GM12878 (cell line): ENCODE measurements around the gene SUFU. TPM values are rescaled to one million over a fixed set of nuclear protein-coding genes. Genes with fewer than 3 reads are reported as not detected.

Source experiments
- ATAC-seq: fragments of 200-7000 bp; cut with Tn5 transposase; 3 replicates; pipeline ENCODE4 v1.9.1; 2020; ENCODE audit warnings: mild to moderate bottlenecking, moderate library complexity
- BruUV-seq: library from RNA; stranded (reverse); fragments of 400-500 nt; replicated peaks from 2 replicates; lab custom pipeline; 2021; lab: Mats Ljungman, UMichigan
- CTCF ChIA-PET: fragments of 300-600 bp; sonication (Branson Sonifier 250); formaldehyde crosslinking; extraction: SDS; loops from one replicate; lab custom pipeline; 2021; ENCODE audit warnings: inconsistent platforms; lab: Yijun Ruan, JAX
- POLR2A ChIA-PET: fragments of 350-600 bp; formaldehyde crosslinking; extraction: SDS; loops from one replicate; lab custom pipeline; 2021; ENCODE audit warnings: inconsistent platforms; lab: Charles Lee
- RAD21 ChIA-PET: fragments of 300-600 bp; sonication (Branson Sonifier 250); formaldehyde crosslinking; loops from one replicate; lab custom pipeline; 2023; ENCODE audit warnings: antibody characterized with exemption; ENCODE audit not compliant: unreplicated experiment; lab: Charles Lee
- SMC1A ChIA-PET: fragments of 300-600 bp; sonication (Branson Sonifier 250); formaldehyde crosslinking; loops from one replicate; lab custom pipeline; 2023; ENCODE audit not compliant: unreplicated experiment, uncharacterized antibody; lab: Charles Lee
- DNase-seq: peaks from one replicate; pipeline ENCODE4 v3.0.0-alpha.2; 2011; ENCODE audit warnings: low read depth, low spot score
- FAIRE-seq: peaks from 3 replicates; lab custom pipeline; 2011; peaks lifted over from hg19 to GRCh38; lab: Jason Lieb, UNC
- H2AFZ ChIP-seq: 2 replicates; pipeline ENCODE4 v1.6.0; 2011; ENCODE audit warnings: low read depth, low read length, control low read depth; ENCODE audit not compliant: control insufficient read depth
- H3K27ac ChIP-seq: 2 replicates; pipeline ENCODE4 v1.5.1; 2011; ENCODE audit warnings: control low read depth; ENCODE audit not compliant: control insufficient read depth, insufficient read depth
- H3K27me3 ChIP-seq, 2 experiments: replicated peaks in 1 of 2; 2 replicates each; pipeline versions ENCODE4 v1.6.0 to v1.6.1; 2011; ENCODE audit warnings: low read length in 1 of 2; ENCODE audit not compliant: control insufficient read depth in 2 of 2, insufficient read depth in 2 of 2
- H3K36me3 ChIP-seq, 2 experiments: 2 replicates each; pipeline ENCODE4 v1.5.1; 2011; ENCODE audit warnings: low read length in 1 of 2; ENCODE audit not compliant: control insufficient read depth in 2 of 2, insufficient read depth in 2 of 2
- H3K4me1 ChIP-seq: 2 replicates; pipeline ENCODE4 v1.6.1; 2011; ENCODE audit warnings: mild to moderate bottlenecking, low read length, moderate library complexity, mixed read lengths; ENCODE audit not compliant: control insufficient read depth, insufficient read depth
- H3K4me2 ChIP-seq: 2 replicates; pipeline ENCODE4 v1.6.0; 2011; ENCODE audit warnings: control low read depth; ENCODE audit not compliant: control insufficient read depth, insufficient read depth
- H3K4me3 ChIP-seq: fragments of 200-600 bp; sonication (generic); 2 replicates; pipeline ENCODE4 v1.5.1; 2016
- H3K79me2 ChIP-seq: 2 replicates; pipeline ENCODE4 v1.6.0; 2011; ENCODE audit warnings: low read length; ENCODE audit not compliant: control insufficient read depth, insufficient read depth
- H3K9ac ChIP-seq: 2 replicates; pipeline ENCODE4 v1.8.0; 2011; ENCODE audit warnings: low read length, control low read depth, mixed read lengths; ENCODE audit not compliant: control insufficient read depth, insufficient read depth
- H3K9me3 ChIP-seq: replicated peaks from 3 replicates; pipeline ENCODE4 v1.5.1; 2011; ENCODE audit warnings: mild to moderate bottlenecking, low read length; ENCODE audit not compliant: control insufficient read depth, insufficient read depth
- H4K20me1 ChIP-seq: 2 replicates; pipeline ENCODE4 v1.6.0; 2011; ENCODE audit not compliant: control insufficient read depth, insufficient read depth
- ESRRA ChIP-seq: IDR thresholded peaks from 2 replicates; pipeline ENCODE4 v1.6.1; 2012; ENCODE audit warnings: mild to moderate bottlenecking, low read length, improper control_type of control experiment
- PAX5 ChIP-seq: IDR thresholded peaks from 2 replicates; pipeline ENCODE4 v1.6.1; 2011; ENCODE audit warnings: low read depth, low read length, borderline replicate concordance
- POLR2AphosphoS5 ChIP-seq: IDR thresholded peaks from 2 replicates; pipeline ENCODE4 v1.6.1; 2011; ENCODE audit warnings: mild to moderate bottlenecking, low read length, inconsistent platforms
- WGBS: methylation state at CpG from one replicate; pipeline ENCODE4 v1.1.6; 2016; ENCODE audit warnings: low lambda C conversion rate; ENCODE audit not compliant: insufficient replicate concordance, insufficient coverage; ENCODE audit errors: missing lambda C conversion rate; 5-methylcytosine and 5-hydroxymethylcytosine counted together
- in situ Hi-C: fragments of 300-500 bp; cut with MboI; formaldehyde crosslinking; loops from 9 replicates; pipeline ENCODE4 v1.14.3; 2018; ENCODE audit warnings: mixed read lengths
- intact Hi-C: fragments of 100-400 bp; cut with micrococcal nuclease; formaldehyde crosslinking; loops from one replicate; pipeline ENCODE4 v1.14.2; 2022; ENCODE audit not compliant: unreplicated experiment
- polyA plus RNA-seq, 11 experiments: library from polyadenylated mRNA; depleted of rRNA in 4 of 11; unstranded in 6 of 11; stranded (reverse) in 5 of 11; fragments of >200 nt; fragmentation: Nextera tagmentation in 4 of 11; fragmentation: Illumina TruSeq in 1 of 11; extraction: Ambion mirVana in 4 of 11; extraction: Trizol in 1 of 11; gene quantifications; 1 replicate in 1 of 11; 2 replicates in 10 of 11; pipeline versions ENCODE4 v1.2.1 to v1.2.3, GENCODE V29; 2011 to 2016; ENCODE audit warnings: inconsistent platforms in 2 of 11, missing spikeins in 2 of 11, low read depth in 1 of 11
- total RNA-seq, 4 experiments: library from RNA; depleted of rRNA in 3 of 4; stranded (reverse); fragments of >200 nt in 3 of 4; fragmentation: Illumina TruSeq in 1 of 4; extraction: Trizol in 1 of 4; gene quantifications; 2 replicates each; pipeline versions ENCODE4 v1.2.1 to v1.2.3, GENCODE V29; 2013 to 2021
- TF ChIP-seq, protein P1 (sequence below): IDR thresholded peaks from 2 replicates; pipeline ENCODE4 v1.6.1; 2011; ENCODE audit warnings: mild to moderate bottlenecking, low read depth, low read length, moderate library complexity; ENCODE audit not compliant: insufficient replicate concordance

The SUFU gene
- total and polyA plus RNA-seq, 10 of the 15 experiments (the other 5 are each of a cell fraction or from before 2014, with no cell fraction given): 0.68 to 7.7 (median 2.4) TPM

DNA sequence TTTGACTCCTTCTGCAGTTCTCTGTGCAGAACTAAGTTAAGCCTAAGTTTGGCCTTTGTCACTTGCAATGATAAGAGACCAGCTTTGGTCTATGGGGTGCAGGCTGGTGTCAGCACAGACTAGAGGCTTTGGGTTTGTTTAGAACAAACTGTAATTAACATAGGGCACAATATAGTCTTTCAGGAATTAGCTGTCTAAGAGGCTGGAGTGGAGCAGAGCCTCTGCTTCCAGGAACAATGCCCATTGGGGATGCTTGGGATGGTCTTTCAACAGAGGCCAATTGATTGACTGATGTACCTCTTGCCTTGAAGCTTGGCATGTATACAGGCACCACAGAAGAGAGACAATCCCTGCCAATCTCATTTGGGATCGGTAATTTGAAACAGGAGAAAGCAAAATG is 4.7 kb downstream of the SUFU start:
- in situ Hi-C loops: loop anchor here (5.0 kb wide), 1 partner anchor 79 kb away; no protein-coding TSS in a partner anchor
- DNase-seq: no peak
- Histone ChIP-seq H3K9me3 (no peaks in the 10 kb centered on the region), H3K36me3 (peaks cover 4 to 12% of the 10 kb centered on the region in 2 experiments; a peak in 3 of 4 replicates), H3K27ac (no peak overlapping the region), H3K4me1 (peaks cover 17% of the 10 kb centered on the region), H3K9ac (no peak overlapping the region), H3K4me2 (no peak overlapping the region), H3K4me3 (no peak overlapping the region), H4K20me1 (no peaks in the 10 kb centered on the region), H3K79me2 (peaks cover 16% of the 10 kb centered on the region), H2AFZ (no peak overlapping the region), H3K27me3 (no peaks in the 10 kb centered on the region)
- 100% methylated on average over 1 of the region's 1 CpG for WGBS
- ChIA-PET RAD21 (interaction anchor here (3.0 kb wide), 1 partner anchor 75 kb away, joined by 14 read pairs; no protein-coding TSS in a partner anchor), POLR2A (interaction anchor here (1.5 kb wide), 2 partner anchors 10 to 56 kb away, joined by 4 to 5 read pairs; no protein-coding TSS in a partner anchor), CTCF (interaction anchor here (1.2 to 14.7 kb wide), 6 partner anchors 8 to 88 kb away, joined by 3 to 325 read pairs (median 5); no protein-coding TSS in a partner anchor), SMC1A (interaction anchor here (0.6 to 8.9 kb wide), 7 partner anchors 14 to 138 kb away, joined by 3 to 137 read pairs (median 4); no protein-coding TSS in a partner anchor)
- no peak for ATAC-seq
- TF ChIP-seq PAX5 (no peak), ESRRA (no peak), POLR2AphosphoS5 (no peak)
- TF ChIP-seq, protein P1, sequence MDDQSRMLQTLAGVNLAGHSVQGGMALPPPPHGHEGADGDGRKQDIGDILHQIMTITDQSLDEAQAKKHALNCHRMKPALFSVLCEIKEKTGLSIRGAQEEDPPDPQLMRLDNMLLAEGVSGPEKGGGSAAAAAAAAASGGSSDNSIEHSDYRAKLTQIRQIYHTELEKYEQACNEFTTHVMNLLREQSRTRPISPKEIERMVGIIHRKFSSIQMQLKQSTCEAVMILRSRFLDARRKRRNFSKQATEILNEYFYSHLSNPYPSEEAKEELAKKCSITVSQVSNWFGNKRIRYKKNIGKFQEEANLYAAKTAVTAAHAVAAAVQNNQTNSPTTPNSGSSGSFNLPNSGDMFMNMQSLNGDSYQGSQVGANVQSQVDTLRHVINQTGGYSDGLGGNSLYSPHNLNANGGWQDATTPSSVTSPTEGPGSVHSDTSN: no peak
- no peak for FAIRE-seq
- intact Hi-C loops: loop anchor here (10.0 kb wide), 1 partner anchor 206 kb away; the partner anchor contains the start of genes ARL3 and SFXN2
- BruUV-seq: no TSS peak
